HL-60 (cell line): ENCODE data around the gene DLG5.

Source experiments
- POLR2AphosphoS5 ChIP-seq: IDR thresholded peaks from 2 replicates; pipeline ENCODE4 v1.6.1; 2012; ENCODE audit warnings: low read depth
- TF ChIP-seq, protein P1 (sequence below): IDR thresholded peaks from one replicate; pipeline ENCODE4 v1.5.1; 2011; ENCODE audit warnings: low read length, control low read depth, inconsistent platforms; ENCODE audit not compliant: insufficient read depth

DNA sequence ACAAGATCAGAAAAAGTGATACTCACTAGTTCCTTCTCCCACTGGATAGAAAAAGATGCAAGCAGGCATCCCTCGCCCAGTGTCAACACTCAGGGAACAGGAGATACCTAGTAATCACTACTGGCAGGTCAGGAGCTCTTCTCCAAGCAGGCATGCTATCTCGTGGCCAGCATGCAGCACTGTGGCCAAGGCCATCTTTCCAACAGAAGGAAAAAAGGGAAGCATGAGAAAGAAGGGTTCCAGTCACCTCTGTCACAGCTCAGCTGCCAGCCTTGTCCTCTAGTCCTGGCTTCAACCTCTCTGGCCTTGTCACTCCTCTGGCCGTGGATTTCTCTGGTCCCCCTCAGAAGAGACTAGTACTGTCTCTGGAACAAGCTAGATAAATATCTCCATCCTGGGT is 45.3 kb downstream of the DLG5 start:
- TF ChIP-seq, protein P1, sequence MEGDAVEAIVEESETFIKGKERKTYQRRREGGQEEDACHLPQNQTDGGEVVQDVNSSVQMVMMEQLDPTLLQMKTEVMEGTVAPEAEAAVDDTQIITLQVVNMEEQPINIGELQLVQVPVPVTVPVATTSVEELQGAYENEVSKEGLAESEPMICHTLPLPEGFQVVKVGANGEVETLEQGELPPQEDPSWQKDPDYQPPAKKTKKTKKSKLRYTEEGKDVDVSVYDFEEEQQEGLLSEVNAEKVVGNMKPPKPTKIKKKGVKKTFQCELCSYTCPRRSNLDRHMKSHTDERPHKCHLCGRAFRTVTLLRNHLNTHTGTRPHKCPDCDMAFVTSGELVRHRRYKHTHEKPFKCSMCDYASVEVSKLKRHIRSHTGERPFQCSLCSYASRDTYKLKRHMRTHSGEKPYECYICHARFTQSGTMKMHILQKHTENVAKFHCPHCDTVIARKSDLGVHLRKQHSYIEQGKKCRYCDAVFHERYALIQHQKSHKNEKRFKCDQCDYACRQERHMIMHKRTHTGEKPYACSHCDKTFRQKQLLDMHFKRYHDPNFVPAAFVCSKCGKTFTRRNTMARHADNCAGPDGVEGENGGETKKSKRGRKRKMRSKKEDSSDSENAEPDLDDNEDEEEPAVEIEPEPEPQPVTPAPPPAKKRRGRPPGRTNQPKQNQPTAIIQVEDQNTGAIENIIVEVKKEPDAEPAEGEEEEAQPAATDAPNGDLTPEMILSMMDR = no peak
- no peak for TF ChIP-seq POLR2AphosphoS5
